ENCODE results near the gene THAP12. TPM values are rescaled to one million over a fixed set of nuclear protein-coding genes. Genes with fewer than 3 reads are reported as not detected.

The THAP12 gene
- polyA plus RNA-seq, 1 donor (not counting 4 experiments of a cell fraction or from before 2014, with no cell fraction given) = 49.8 TPM

GRCh38 chr11:76382209-76382608 lies 1.3 kb upstream of the THAP12 start:
- peak overlapping the region; percentile 79 for H3K4me2 ChIP-seq (ENCODE audit: control insufficient read depth, extremely low read depth, insufficient read depth, low read depth, low read length)
- no peak overlapping the region for H3K9ac ChIP-seq (ENCODE audit: control insufficient read depth, extremely low read depth, insufficient read depth, low read length)
- H4K20me1 ChIP-seq (ENCODE audit: control insufficient read depth, extremely low read depth, insufficient read depth, low read length) = no peaks in the 10 kb centered on the region
- TF ChIP-seq CTCF (optimal IDR thresholded peaks at IDR 0.05 in 1 of 3, IDR thresholded peaks at IDR 0.05 in 1 of 3, conservative IDR thresholded peaks at IDR 0.05 in 1 of 3; ENCODE audit: extremely low read depth in 1 of 3, insufficient read depth in 2 of 3, low read length in 3 of 3) (no peak), EZH2 (IDR thresholded peaks at IDR 0.05; ENCODE audit: low read length) (no peak)
- H2AFZ ChIP-seq (ENCODE audit: control insufficient read depth, low read length) = no peak overlapping the region
- H3K27ac ChIP-seq (ENCODE audit: control insufficient read depth, insufficient read depth, low read length) = no peak overlapping the region
- peaks cover 33% of the 10 kb centered on the region for H3K79me2 ChIP-seq (ENCODE audit: control insufficient read depth, insufficient read depth, low read length)
- peaks cover 13% of the 10 kb centered on the region for H3K4me1 ChIP-seq (ENCODE audit: control insufficient read depth, extremely low read depth, insufficient read depth, low read length)
- no peaks in the 10 kb centered on the region for H3K9me3 ChIP-seq (ENCODE audit: control insufficient read depth, low read depth, low read length)
- H3K9me1 ChIP-seq (ENCODE audit: control insufficient read depth, extremely low read depth, insufficient read depth, low read length) = no peaks in the 10 kb centered on the region
- H3K36me3 ChIP-seq (ENCODE audit: control insufficient read depth in 2 of 2, extremely low read depth in 1 of 2, insufficient read depth in 2 of 2, low read length in 2 of 2) = no peaks in the 10 kb centered on the region
- no peak for DNase-seq (ENCODE audit: low read depth, low spot score)
- dilution Hi-C loops (cut with MboI; ENCODE audit: extremely low pct_ligation_motif_present, low sequenced_read_pairs) = no loop called here
- FAIRE-seq = no peak
- H3K27me3 ChIP-seq (ENCODE audit: control insufficient read depth, extremely low read depth, insufficient read depth, low read length) = no peaks in the 10 kb centered on the region
- H3K4me3 ChIP-seq (ENCODE audit: control insufficient read depth in 2 of 3, extremely low read depth in 1 of 3, insufficient read depth in 2 of 3, low read depth in 1 of 3, low read length in 3 of 3) = no peak overlapping the region

GRCh38 chr11:76380159-76380976 lies 564 bp downstream of the THAP12 start:
- no peaks in the 10 kb centered on the region for H4K20me1 ChIP-seq (ENCODE audit: control insufficient read depth, extremely low read depth, insufficient read depth, low read length)
- TF ChIP-seq EZH2 (IDR thresholded peaks at IDR 0.05; ENCODE audit: low read length) (no peak), CTCF (optimal IDR thresholded peaks at IDR 0.05 in 1 of 3, IDR thresholded peaks at IDR 0.05 in 1 of 3, conservative IDR thresholded peaks at IDR 0.05 in 1 of 3; ENCODE audit: extremely low read depth in 1 of 3, insufficient read depth in 2 of 3, low read length in 3 of 3) (no peak)
- no peaks in the 10 kb centered on the region for H3K27me3 ChIP-seq (ENCODE audit: control insufficient read depth, extremely low read depth, insufficient read depth, low read length)
- peaks cover 13% of the 10 kb centered on the region for H3K4me1 ChIP-seq (ENCODE audit: control insufficient read depth, extremely low read depth, insufficient read depth, low read length)
- H3K27ac ChIP-seq (ENCODE audit: control insufficient read depth, insufficient read depth, low read length) = peak overlapping the region; percentile 63
- H3K79me2 ChIP-seq (ENCODE audit: control insufficient read depth, insufficient read depth, low read length) = peaks cover 49% of the 10 kb centered on the region
- no peaks in the 10 kb centered on the region for H3K9me3 ChIP-seq (ENCODE audit: control insufficient read depth, low read depth, low read length)
- no peaks in the 10 kb centered on the region for H3K36me3 ChIP-seq (ENCODE audit: control insufficient read depth in 2 of 2, extremely low read depth in 1 of 2, insufficient read depth in 2 of 2, low read length in 2 of 2)
- H3K4me2 ChIP-seq (ENCODE audit: control insufficient read depth, extremely low read depth, insufficient read depth, low read depth, low read length) = peak overlapping the region; percentile 93
- peak overlapping the region; percentile 63 to 90 (median 65) for H3K4me3 ChIP-seq (ENCODE audit: control insufficient read depth in 2 of 3, extremely low read depth in 1 of 3, insufficient read depth in 2 of 3, low read depth in 1 of 3, low read length in 3 of 3)
- H2AFZ ChIP-seq (ENCODE audit: control insufficient read depth, low read length) = peak overlapping the region; percentile 2
- DNase-seq (ENCODE audit: low read depth, low spot score) = no peak
- H3K9me1 ChIP-seq (ENCODE audit: control insufficient read depth, extremely low read depth, insufficient read depth, low read length) = no peaks in the 10 kb centered on the region
- peak overlapping the region; percentile 84 for H3K9ac ChIP-seq (ENCODE audit: control insufficient read depth, extremely low read depth, insufficient read depth, low read length)
- FAIRE-seq = no peak
- dilution Hi-C loops (cut with MboI; ENCODE audit: extremely low pct_ligation_motif_present, low sequenced_read_pairs) = no loop called here

All from keratinocyte (primary cell).